IPS-NIHi11 (cell line): ENCODE results near the gene RAB11FIP4.

Source experiments
- DNase-seq: peaks from one replicate; pipeline ENCODE4 v3.0.0; 2012; ENCODE audit warnings: mixed read lengths, low spot score

The RAB11FIP4 gene

DNA sequence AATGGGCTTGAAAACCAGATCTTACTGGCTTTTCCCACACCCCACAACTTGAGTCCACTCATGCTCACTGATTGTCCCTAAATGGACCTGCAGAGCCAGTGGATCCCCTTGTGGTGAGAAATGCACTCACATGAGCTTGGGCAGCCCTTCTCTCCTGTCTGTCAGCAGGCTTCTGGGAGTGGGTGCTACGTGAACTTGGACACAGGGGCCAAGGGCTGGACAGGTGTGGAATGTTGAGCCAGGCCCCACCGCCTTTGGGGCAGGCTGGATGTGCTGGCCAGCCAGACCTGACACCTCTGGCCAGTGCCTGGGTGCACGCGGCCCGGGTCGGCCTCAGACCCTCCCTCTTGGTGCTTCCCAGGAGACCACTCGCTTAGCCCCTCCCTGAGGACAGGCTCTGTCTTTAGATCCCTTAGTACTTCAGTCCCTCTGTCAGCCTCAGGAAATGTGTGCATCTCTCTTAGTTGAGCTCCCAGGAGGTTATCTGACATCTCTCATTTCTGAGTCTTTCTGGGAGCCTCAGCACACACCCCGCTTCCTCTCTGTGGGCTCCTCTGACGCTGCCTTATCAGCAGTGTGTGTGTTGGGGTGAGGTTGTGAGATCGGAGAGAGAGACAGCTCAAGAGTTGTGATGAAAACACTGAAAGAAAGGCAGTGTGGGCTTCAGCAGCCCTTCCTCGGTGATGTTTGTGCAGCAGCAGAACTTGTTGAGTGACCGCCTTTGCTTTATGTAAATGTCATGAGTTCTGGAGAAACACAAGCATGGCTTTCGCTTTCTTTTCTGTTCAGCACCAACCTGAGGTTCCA, 117.0 kb downstream of the RAB11FIP4 start:
- DNase-seq, result no peak

DNA sequence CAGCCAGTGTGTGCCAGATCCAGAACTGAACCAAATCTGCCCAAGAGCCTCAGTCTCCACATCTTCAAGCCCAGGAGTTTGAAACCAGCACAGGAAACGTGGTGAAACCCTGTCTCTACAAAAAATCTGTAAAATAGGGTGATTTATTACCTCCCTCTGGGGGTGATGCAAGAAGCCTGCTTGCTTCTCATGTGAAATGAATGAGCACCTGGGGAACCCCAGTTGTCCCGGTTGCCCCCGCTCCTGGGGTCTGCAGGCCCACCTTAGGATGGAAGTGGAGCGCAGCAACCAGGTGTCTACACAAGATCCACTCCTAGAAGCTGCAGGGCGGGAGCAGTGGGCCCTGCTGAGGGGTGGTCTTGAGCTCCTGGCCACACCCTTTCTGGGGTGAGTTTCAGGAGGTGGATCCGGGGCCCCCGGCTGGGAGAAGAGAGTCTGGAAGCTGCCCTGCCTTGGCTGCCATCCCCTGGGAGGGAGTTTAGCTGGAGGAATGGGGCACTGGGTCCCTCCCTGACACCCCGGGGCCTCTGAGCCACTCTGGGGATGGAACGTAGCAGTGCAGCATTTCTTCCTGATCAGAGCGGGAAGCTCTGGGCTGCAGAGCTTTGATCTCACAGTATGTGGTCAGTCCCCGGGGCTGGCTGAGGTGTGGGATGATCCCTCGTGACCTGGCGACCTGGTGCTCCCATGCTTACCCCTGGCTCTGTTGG, 117.8 kb downstream of the RAB11FIP4 start:
- no peak for DNase-seq

GRCh38 chr17:31509805-31510177, 118.3 kb downstream of the RAB11FIP4 start:
- no peak for DNase-seq

DNA sequence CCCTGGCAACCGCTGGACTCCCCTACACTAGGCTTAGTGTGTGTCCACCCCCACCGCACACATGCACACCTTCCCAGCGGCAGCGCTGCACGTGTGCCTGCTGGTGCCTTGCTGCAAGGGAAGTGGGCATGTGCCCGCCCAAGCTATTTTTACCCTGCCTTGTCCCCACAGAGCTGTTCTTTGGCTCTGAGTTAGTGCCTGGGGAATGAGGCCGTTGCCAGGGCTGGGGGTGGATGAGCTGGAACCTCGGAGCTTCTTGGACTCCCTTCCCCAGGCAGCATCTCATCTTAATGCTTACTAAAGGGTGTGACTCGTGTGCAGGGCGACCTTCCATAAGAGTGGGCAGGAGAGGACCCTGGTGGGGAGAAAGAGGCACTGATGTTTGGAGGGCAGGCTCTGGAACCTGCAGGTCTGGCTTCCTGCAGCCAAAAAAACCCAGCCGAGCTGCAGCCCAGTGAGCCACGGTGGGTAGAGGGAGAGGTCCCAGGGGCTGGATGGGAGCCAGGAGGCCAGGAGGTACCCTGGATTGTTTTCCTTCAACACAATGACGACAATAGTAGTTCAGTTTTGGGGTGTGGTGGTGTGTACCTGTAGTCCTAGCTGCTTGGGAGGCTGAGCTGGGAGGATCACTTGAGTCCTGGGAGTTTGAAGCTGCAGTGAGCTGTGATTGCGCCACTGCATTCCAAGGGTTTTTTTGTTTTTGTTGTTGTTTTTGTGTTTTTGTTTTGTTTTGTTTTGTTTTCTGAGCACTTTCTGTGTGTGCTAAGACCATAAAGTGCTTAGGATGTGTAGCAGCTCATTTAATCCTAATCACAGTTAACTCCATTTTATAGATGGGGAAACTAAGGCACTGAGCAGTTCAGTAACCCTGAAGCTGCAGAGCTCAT, 119.1 kb downstream of the RAB11FIP4 start:
- no peak for DNase-seq

DNA sequence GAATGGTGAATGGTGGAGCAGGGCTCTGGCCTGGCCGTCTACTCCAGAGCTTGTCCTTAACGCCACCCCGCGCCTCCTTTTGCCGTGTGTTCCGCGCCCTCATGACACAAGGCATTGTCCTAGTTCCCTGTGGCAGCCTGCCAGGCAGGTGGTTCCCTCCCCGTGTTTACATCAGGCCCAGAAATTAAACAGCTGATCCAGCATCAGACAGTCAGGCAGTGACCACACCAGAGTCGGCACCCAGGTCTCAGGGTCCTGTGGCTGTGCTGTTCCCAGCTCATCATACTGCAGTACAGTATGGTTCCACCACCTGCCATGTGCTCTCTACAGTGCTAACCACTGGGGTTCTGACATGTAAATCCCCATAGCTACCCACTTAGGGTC, 119.7 kb downstream of the RAB11FIP4 start:
- DNase-seq, result no peak

DNA sequence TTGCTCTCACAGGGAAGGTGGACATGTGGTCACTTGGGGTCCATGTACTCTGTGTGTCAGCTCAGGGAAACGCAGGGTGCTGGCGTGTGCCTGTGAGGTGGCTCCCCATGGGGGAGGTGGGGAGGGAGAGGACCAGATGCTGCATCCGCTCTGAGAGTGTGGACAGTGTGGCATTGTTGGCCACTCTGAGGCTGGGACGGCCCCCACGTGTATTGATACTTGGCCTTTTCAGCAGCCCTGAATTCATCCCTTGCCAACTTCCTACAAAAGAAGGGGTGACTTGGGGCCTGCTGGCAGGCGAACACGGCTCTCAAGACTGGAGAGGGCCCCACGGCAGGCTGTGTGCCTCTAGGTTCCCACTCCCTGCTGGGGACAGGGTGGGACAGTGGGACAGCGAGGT, 120.1 kb downstream of the RAB11FIP4 start:
- DNase-seq, result no peak

DNA sequence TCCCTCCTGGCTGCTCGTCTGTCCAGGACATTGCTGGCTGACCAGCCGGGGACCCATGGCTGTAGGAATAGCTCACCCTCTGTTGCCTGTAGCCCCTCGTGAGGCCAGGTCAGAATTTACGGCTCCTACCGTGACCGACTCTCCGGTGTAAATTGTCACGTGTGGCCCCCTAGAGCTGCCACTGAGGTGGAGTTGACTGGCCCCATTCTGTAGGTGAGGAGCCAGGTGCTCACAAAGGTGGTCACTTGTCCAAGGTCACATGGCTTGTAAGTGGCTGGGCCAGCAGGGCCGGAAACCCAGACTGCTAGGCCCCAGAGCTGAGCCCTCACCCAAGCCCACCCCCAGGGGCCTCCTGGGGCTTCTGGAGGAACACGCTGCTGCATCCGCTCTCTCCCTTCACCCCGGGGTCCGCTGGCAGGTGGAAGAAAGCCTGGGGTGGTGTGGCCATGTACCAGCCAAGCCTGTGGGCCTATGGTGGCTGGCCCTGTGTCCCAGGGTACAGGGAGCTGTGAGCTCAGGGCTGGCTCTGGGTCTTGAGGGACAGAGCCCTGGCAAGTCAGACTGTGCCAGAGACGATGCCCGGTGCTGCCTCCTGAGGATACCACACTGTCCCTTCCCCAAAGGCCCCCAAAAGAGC, 120.7 kb downstream of the RAB11FIP4 start:
- DNase-seq, result no peak

- DNase-seq, result no peak
These were observed 121.3 kb downstream of the RAB11FIP4 start for GRCh38 chr17:31512796-31513195.

- no peak for DNase-seq
These were observed 122.4 kb downstream of the RAB11FIP4 start for GRCh38 chr17:31513731-31514427.

GRCh38 chr17:31515267-31515666, 123.8 kb downstream of the RAB11FIP4 start:
- no peak for DNase-seq

GRCh38 chr17:31517524-31517923, 126.0 kb downstream of the RAB11FIP4 start:
- DNase-seq, result peak; percentile 58

DNA sequence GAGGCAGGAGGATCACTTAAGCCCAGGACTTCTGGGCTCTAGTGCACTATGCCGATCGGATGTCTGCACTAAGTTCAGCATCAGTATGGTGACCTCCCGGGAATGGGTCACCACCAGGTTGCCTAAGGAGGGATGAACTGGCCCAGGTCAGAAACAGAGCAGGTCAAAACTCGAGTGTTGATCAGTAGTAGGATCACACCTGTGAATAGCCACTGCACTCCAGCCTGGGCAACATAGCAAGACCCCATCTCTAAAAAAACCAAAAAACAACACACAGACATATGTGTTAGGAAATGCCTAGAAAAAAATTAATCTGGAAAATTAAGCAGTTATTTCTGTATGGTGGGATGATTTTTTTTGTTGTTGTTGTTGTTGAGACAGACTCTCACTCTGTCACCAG, 127.0 kb downstream of the RAB11FIP4 start:
- no peak for DNase-seq

DNA sequence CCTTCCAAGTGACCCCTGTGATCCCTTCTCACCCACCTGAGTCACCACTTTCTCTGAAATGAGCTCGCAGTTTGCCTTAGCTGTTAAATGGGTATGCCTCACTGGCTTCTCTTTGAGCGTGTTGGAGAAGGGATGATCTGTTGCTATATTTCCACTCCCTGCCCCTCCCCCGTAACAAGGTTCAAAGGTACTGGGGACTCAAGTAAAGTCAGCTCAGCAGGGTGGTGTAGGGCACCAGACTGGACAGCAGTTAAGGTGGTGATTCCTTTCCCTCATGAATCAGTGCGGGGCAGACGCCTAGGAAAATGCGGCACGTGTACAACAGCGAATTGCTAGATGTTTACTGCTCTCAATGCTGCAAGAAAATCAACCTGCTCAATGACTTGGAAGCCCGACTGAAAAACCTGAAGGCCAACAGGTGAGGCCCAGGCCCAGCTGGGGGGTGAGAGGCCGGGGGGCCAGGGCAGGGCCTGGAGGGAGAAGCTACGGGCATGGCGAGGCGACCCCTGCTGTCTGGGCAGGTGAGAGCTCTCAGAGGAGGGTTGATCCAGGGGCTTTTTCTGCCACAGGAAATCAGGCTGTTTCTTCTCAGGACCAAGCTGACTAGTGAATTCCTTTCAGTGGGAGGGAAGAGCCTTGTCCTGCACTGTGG, 130.3 kb downstream of the RAB11FIP4 start:
- no peak for DNase-seq

DNA sequence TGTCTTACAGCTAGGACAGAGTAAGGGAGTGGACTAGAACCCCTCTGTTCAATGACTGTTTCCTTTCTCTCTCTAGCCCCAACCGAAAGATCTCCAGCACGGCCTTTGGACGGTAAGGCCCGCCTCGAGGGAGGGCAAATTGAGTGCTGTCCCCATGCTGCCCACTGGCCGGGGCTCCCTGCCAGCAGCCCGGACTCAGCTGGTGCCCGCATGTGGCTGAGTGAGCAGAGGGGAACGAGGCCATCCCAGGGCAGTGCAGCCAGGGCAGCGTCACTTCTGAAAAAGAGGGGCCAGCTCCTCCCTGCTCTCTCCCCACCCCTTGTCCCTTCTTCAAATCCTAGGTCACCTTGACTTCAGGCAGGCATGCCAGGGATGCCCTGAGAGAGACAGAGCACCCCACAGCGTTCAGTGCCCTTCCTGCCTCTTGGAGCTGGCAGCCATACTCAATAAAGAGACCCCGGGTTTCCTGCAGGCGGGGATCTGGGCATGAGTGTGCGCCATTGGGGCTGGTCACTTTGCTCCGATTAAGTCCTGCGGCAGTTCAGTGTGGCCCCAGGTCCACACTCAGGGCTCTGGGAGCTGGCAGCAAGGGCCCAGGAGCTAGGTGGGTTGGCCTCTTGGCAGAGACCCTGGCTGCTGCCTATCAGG, 130.9 kb downstream of the RAB11FIP4 start:
- DNase-seq, result no peak

GRCh38 chr17:31522987-31523495, 131.6 kb downstream of the RAB11FIP4 start:
- no peak for DNase-seq

GRCh38 chr17:31523862-31524730, 132.6 kb downstream of the RAB11FIP4 start:
- DNase-seq, result no peak

DNA sequence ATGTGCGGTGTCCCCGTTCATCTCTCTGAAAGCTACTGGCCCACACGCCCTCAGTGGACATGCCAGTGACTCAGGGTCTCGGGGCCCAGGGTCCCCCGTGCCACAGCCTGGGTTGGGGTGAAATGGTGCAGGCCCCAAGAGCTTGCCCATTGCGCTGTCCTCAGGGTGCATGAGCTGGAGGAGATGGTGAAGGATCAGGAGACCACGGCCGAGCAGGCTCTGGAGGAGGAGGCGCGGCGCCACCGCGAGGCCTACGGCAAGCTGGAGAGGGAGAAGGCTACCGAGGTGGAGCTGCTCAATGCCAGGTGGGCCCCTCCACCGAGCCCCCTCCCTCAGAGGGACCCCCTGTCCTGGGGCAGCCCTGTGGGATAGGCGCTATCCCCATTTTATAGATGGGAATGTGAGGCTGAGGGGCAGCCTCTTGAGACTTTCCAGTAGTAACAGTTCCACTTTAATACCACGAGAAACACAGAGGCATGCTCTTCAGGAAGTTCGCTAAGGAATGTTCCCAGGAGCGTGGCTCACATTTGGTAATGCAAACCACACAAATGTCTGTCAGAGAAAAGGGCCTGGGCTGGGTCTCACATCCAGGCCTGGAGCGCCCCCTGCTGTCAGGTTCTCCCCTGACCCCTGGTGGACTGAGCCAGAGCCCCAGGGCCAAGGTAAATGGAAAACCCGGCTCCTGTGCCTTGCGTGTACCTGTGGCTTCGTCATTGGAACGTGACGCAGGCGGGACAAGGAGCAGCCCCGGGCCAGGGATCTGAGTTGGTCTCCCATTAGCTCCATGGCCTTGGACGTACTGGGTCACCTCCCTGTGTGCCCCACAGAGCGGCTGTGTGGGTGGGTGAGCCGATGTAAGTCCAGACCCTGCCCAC, 133.7 kb downstream of the RAB11FIP4 start:
- peak; percentile 94 for DNase-seq
